ENCODE data around the gene RBM39. TPM values are rescaled to one million over a fixed set of nuclear protein-coding genes. Genes with fewer than 3 reads are reported as not detected.

RBM39 gene
- total and polyA plus RNA-seq, 9 of the 15 experiments (the other 6 are each of a cell fraction or from before 2014, with no cell fraction given): 143 to 319 (median 228) TPM

GRCh38 chr20:35743693-35744491, 1.8 kb upstream of the RBM39 start (continued):
- TF ChIP-seq, protein P1, sequence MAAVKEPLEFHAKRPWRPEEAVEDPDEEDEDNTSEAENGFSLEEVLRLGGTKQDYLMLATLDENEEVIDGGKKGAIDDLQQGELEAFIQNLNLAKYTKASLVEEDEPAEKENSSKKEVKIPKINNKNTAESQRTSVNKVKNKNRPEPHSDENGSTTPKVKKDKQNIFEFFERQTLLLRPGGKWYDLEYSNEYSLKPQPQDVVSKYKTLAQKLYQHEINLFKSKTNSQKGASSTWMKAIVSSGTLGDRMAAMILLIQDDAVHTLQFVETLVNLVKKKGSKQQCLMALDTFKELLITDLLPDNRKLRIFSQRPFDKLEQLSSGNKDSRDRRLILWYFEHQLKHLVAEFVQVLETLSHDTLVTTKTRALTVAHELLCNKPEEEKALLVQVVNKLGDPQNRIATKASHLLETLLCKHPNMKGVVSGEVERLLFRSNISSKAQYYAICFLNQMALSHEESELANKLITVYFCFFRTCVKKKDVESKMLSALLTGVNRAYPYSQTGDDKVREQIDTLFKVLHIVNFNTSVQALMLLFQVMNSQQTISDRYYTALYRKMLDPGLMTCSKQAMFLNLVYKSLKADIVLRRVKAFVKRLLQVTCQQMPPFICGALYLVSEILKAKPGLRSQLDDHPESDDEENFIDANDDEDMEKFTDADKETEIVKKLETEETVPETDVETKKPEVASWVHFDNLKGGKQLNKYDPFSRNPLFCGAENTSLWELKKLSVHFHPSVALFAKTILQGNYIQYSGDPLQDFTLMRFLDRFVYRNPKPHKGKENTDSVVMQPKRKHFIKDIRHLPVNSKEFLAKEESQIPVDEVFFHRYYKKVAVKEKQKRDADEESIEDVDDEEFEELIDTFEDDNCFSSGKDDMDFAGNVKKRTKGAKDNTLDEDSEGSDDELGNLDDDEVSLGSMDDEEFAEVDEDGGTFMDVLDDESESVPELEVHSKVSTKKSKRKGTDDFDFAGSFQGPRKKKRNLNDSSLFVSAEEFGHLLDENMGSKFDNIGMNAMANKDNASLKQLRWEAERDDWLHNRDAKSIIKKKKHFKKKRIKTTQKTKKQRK (IDR thresholded peaks at IDR 0.05; ENCODE audit: borderline replicate concordance, low read depth, low read length): no peak
- TF ChIP-seq ZZZ3 (IDR thresholded peaks at IDR 0.05) (no peak), MCM2 (IDR thresholded peaks at IDR 0.05; ENCODE audit: low read depth) (no peak), GTF2A2 (tag; IDR thresholded peaks at IDR 0.05) (no peak), TEAD4 (IDR thresholded peaks at IDR 0.05; ENCODE audit: low read length) (no peak), TEAD4 (CRISPR knock-in tag; IDR thresholded peaks at IDR 0.05; ENCODE audit: borderline replicate concordance) (no peak), HDAC1 (IDR thresholded peaks at IDR 0.05) (peak in 1 of 2 experiments; percentile 52; a peak in 1 of 4 replicates), KAT8 (IDR thresholded peaks at IDR 0.05; ENCODE audit: low read depth) (0 out of 2 replicates have a peak, but pooled peaks have one; percentile 35), EWSR1 (IDR thresholded peaks at IDR 0.05; ENCODE audit: borderline replicate concordance, low read depth, partially characterized antibody) (no peak), OTX1 (CRISPR knock-in tag; IDR thresholded peaks at IDR 0.05) (no peak), NR2C1 (IDR thresholded peaks at IDR 0.05) (peak; percentile 68), NR2C1 (tag; IDR thresholded peaks at IDR 0.05) (peak; percentile 29; the same call in 1 of the 2 replicates), MLLT1 (IDR thresholded peaks at IDR 0.05) (peak; percentile 76 to 87; a peak in 3 of 4 replicates), ATF7 (IDR thresholded peaks at IDR 0.05) (no peak; the same call in 1 of the 2 replicates), STAT5B (CRISPR knock-in tag; IDR thresholded peaks at IDR 0.05) (no peak), HEY1 (CRISPR knock-in tag; IDR thresholded peaks at IDR 0.05; ENCODE audit: borderline replicate concordance) (no peak), MAFK (IDR thresholded peaks at IDR 0.05; ENCODE audit: low read length) (peak; percentile 80), ZNF766 (CRISPR knock-in tag; conservative IDR thresholded peaks at IDR 0.05) (peak; percentile 62; the same call in 1 of the 2 replicates), RAD51 (IDR thresholded peaks at IDR 0.05; ENCODE audit: borderline replicate concordance, low read depth) (no peak)
- TF ChIP-seq, protein P2, sequence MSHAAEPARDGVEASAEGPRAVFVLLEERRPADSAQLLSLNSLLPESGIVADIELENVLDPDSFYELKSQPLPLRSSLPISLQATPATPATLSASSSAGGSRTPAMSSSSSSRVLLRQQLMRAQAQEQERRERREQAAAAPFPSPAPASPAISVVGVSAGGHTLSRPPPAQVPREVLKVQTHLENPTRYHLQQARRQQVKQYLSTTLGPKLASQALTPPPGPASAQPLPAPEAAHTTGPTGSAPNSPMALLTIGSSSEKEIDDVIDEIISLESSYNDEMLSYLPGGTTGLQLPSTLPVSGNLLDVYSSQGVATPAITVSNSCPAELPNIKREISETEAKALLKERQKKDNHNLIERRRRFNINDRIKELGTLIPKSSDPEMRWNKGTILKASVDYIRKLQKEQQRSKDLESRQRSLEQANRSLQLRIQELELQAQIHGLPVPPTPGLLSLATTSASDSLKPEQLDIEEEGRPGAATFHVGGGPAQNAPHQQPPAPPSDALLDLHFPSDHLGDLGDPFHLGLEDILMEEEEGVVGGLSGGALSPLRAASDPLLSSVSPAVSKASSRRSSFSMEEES (CRISPR knock-in tag; IDR thresholded peaks at IDR 0.05): no peak
- TF ChIP-seq, protein P3, sequence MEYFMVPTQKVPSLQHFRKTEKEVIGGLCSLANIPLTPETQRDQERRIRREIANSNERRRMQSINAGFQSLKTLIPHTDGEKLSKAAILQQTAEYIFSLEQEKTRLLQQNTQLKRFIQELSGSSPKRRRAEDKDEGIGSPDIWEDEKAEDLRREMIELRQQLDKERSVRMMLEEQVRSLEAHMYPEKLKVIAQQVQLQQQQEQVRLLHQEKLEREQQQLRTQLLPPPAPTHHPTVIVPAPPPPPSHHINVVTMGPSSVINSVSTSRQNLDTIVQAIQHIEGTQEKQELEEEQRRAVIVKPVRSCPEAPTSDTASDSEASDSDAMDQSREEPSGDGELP (CRISPR knock-in tag; IDR thresholded peaks at IDR 0.05; ENCODE audit: borderline replicate concordance): no peak
